Nephron progenitor cell (in vitro differentiated cells): ENCODE data around the gene ATP5F1D.

Experiments used
- DNase-seq: peaks from one replicate; pipeline ENCODE4 v3.0.0; 2021
- H3K27ac Mint-ChIP-seq: 2 replicates; pipeline ENCODE4 v1.8.0; 2021; ENCODE audit warnings: mild to moderate bottlenecking, moderate library complexity, mixed read lengths
- H3K27me3 Mint-ChIP-seq: 2 replicates; pipeline ENCODE4 v1.8.0; 2021; ENCODE audit warnings: mild to moderate bottlenecking, low read depth, mixed read lengths; ENCODE audit not compliant: poor library complexity
- H3K36me3 Mint-ChIP-seq: 2 replicates; pipeline ENCODE4 v1.8.0; 2021; ENCODE audit warnings: low read depth, mixed read lengths
- H3K4me1 Mint-ChIP-seq: 2 replicates; pipeline ENCODE4 v1.8.0; 2021; ENCODE audit warnings: mixed read lengths
- H3K4me3 Mint-ChIP-seq: 2 replicates; pipeline ENCODE4 v1.8.0; 2021; ENCODE audit warnings: mild to moderate bottlenecking, moderate library complexity, mixed read lengths
- H3K9me3 Mint-ChIP-seq: 2 replicates; pipeline ENCODE4 v1.8.0; 2021; ENCODE audit warnings: mild to moderate bottlenecking, moderate library complexity, mixed read lengths
- CTCF ChIP-seq: fragments of 200-600 bp; sonication (generic); IDR thresholded peaks from 2 replicates; pipeline ENCODE4 v1.5.0; 2021; ENCODE audit warnings: antibody characterized with exemption

The ATP5F1D gene

GRCh38 chr19:1267477-1268225 is 26.1 kb downstream of the ATP5F1D start:
- no peak for TF ChIP-seq CTCF
- Mint-ChIP-seq H3K27me3 (peaks cover 3% of the 10 kb centered on the region), H3K4me3 (peak overlapping the region; percentile 73), H3K4me1 (peaks cover 81% of the 10 kb centered on the region), H3K27ac (no peak overlapping the region), H3K36me3 (peaks cover 22% of the 10 kb centered on the region), H3K9me3 (no peaks in the 10 kb centered on the region)
- DNase-seq = no peak

GRCh38 chr19:1268226-1269064 is 26.9 kb downstream of the ATP5F1D start:
- Mint-ChIP-seq H3K27ac (peak overlapping the region; percentile 96), H3K36me3 (peaks cover 28% of the 10 kb centered on the region), H3K27me3 (peaks cover 3% of the 10 kb centered on the region), H3K4me1 (peaks cover 81% of the 10 kb centered on the region), H3K4me3 (peak overlapping the region; percentile 73), H3K9me3 (no peaks in the 10 kb centered on the region)
- DNase-seq = no peak
- no peak for TF ChIP-seq CTCF

GRCh38 chr19:1269065-1269477 is 27.5 kb downstream of the ATP5F1D start, which contains the start of gene CIRBP:
TSS of gene CIRBP (plus strand) at chr19:1269332. CDS start at chr19:1270934, 1,602 bp downstream.
- peak within 1 kb of the TSS; percentile 88 for H3K4me3 Mint-ChIP-seq

GRCh38 chr19:1269478-1270212 is 28.1 kb downstream of the ATP5F1D start:
- DNase-seq = peak; percentile 86
- Mint-ChIP-seq H3K9me3 (no peaks in the 10 kb centered on the region), H3K27me3 (peaks cover 6% of the 10 kb centered on the region), H3K36me3 (peaks cover 35% of the 10 kb centered on the region), H3K27ac (peak overlapping the region; percentile 94), H3K4me3 (peak overlapping the region; percentile 88), H3K4me1 (peaks cover 81% of the 10 kb centered on the region)
- TF ChIP-seq CTCF = no peak

More at GRCh38 chr19:1269065-1269477, 27.5 kb downstream of the ATP5F1D start, which contains the start of gene CIRBP:
- Mint-ChIP-seq H3K4me1 (peaks cover 83% of the 10 kb centered on the region), H3K36me3 (peaks cover 34% of the 10 kb centered on the region), H3K27me3 (peaks cover 6% of the 10 kb centered on the region), H3K27ac (peak within 1 kb of the TSS; percentile 96), H3K9me3 (no peaks in the 10 kb centered on the region)
- DNase-seq = peak; percentile 100
- TF ChIP-seq CTCF = no peak

- H3K36me3 Mint-ChIP-seq = peaks cover 35% of the 10 kb centered on the region
- peak overlapping the region; percentile 88 for H3K4me3 Mint-ChIP-seq
- no peak for DNase-seq
- peaks cover 75% of the 10 kb centered on the region for H3K4me1 Mint-ChIP-seq
- no peaks in the 10 kb centered on the region for H3K9me3 Mint-ChIP-seq
- peak overlapping the region; percentile 94 for H3K27ac Mint-ChIP-seq
- H3K27me3 Mint-ChIP-seq = peaks cover 6% of the 10 kb centered on the region
- TF ChIP-seq CTCF = no peak
Measured at GRCh38 chr19:1270213-1270853, 28.8 kb downstream of the ATP5F1D start.
